Epithelial cell of esophagus (primary cell): ENCODE results near the gene MT1F.

Experiments
- DNase-seq: peaks from one replicate; pipeline ENCODE4 v3.0.0; 2010; ENCODE audit warnings: low read depth
- H3K4me3 ChIP-seq: 2 replicates; pipeline ENCODE4 v1.5.1; 2011; ENCODE audit warnings: mild to moderate bottlenecking, low read length, control low read depth
- TF ChIP-seq, protein P1 (sequence below): IDR thresholded peaks from 2 replicates; pipeline ENCODE4 v1.5.1; 2011; ENCODE audit warnings: low read depth, mild to moderate bottlenecking, low read length, control low read depth, inconsistent platforms; ENCODE audit not compliant: insufficient read depth; ENCODE audit errors: missing control alignments

The MT1F gene

DNA sequence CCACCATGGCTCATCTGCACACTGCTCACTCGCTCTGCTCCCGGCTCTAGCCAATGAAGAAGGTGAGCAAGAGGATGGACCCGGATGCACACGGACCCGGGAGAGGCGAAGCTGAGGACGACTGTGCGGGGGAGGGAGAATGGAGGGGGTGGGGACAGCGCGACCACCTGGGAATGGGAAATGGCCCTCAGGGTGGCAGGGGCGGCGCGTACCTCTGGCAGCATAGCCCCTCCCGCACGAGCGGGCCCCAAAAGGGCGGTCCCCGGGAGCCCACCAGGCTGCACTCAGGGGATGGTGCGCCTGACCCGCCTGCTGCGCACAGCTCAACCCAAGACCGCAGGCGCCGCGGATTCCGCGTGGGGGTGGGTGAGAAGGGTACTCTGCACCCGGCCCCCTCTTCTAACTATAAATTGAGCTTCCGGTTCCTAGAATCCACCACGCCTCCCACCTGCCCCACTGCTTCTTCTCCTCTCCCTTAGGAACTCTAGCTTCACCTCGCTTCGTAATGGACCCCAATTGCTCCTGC, 18.0 kb downstream of the MT1F start:
- DNase-seq, result no peak

DNA sequence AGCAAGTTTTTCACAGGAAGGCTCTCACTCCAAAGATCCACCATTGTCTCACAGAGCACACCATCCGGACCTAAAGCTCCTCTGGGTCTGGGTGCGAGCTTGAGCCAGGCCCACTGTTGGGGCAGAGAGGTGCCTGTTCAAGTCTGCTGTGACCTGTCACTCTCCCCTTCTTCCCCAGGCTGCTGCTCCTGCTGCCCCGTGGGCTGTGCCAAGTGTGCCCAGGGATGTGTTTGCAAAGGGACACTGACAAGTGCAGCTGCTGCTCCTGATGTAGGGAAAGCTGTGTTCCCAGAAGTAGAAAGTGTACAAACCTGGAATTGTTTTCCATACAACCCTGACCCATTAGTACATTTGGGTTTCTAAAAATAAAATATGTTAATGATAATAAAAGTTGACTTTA, 19.7 kb downstream of the MT1F start:
- no peak for DNase-seq
- TF ChIP-seq, protein P1, sequence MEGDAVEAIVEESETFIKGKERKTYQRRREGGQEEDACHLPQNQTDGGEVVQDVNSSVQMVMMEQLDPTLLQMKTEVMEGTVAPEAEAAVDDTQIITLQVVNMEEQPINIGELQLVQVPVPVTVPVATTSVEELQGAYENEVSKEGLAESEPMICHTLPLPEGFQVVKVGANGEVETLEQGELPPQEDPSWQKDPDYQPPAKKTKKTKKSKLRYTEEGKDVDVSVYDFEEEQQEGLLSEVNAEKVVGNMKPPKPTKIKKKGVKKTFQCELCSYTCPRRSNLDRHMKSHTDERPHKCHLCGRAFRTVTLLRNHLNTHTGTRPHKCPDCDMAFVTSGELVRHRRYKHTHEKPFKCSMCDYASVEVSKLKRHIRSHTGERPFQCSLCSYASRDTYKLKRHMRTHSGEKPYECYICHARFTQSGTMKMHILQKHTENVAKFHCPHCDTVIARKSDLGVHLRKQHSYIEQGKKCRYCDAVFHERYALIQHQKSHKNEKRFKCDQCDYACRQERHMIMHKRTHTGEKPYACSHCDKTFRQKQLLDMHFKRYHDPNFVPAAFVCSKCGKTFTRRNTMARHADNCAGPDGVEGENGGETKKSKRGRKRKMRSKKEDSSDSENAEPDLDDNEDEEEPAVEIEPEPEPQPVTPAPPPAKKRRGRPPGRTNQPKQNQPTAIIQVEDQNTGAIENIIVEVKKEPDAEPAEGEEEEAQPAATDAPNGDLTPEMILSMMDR, result no peak

More for the DNA sequence above, 18.0 kb downstream of the MT1F start:
- TF ChIP-seq, protein P1, result no peak
- no peak overlapping the region for H3K4me3 ChIP-seq

GRCh38 chr16:56679078-56679730, 21.4 kb downstream of the MT1F start:
- DNase-seq, result no peak
- TF ChIP-seq, protein P1, result no peak
- H3K4me3 ChIP-seq, result no peak overlapping the region

More for the DNA sequence above, 19.7 kb downstream of the MT1F start:
- H3K4me3 ChIP-seq, result no peak overlapping the region

GRCh38 chr16:56679818-56680217, 22.1 kb downstream of the MT1F start:
- H3K4me3 ChIP-seq, result no peak overlapping the region
- DNase-seq, result peak; percentile 48

GRCh38 chr16:56681939-56682702, 24.4 kb downstream of the MT1F start, which contains the start of gene MT1X:
MT1X (plus strand) TSS chr16:56682470; CDS start chr16:56682541, 71 bp downstream.
- TF ChIP-seq, protein P1, result no peak
- H3K4me3 ChIP-seq, result peak within 1 kb of the TSS; percentile 99
- peak; percentile 96 for DNase-seq

More at GRCh38 chr16:56679818-56680217, 22.1 kb downstream of the MT1F start:
- TF ChIP-seq, protein P1, result no peak

DNA sequence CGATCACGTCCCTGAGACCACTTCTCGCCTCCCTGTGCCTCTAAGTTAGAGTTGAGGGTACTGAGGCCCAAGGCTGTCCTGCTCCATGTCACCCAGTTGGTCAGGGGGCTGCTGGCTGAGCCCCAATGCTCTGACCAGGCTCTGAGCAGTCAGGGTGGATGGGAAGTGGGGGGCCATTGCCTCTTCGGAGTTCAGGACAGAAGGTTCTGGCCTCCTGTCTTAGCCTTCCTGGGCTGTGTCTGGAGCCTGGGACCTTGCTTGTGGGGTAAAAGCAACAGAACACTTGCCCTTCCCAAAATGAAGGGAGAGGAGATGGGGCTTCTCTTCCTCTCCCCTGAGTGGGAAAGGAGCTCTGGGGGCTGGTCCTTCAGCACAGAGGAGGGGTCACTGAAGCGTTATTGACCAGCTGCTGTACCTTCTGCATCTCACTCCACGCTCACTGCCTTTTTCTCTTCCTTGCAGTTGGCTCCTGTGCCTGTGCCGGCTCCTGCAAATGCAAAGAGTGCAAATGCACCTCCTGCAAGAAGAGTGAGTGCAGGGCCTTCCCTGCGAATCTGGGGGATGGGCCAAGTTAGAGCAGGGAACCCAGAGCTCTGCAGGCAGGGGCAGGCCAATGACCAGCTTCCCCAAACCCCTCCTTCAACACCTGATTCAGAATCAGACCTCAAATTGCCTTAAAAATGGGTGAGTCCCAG, 25.1 kb downstream of the MT1F start:
- peak overlapping the region; percentile 99 for H3K4me3 ChIP-seq
- no peak for DNase-seq
- TF ChIP-seq, protein P1, result no peak
